H9 (cell line): Measurements from ENCODE around the gene WDR4. TPM values are rescaled to one million over a fixed set of nuclear protein-coding genes. Genes with fewer than 3 reads are reported as not detected.

ENCODE experiments used
- DNase-seq: peaks from one replicate; pipeline ENCODE4 v3.0.0-alpha.2; 2017
- H2AFZ ChIP-seq: one replicate; pipeline ENCODE4 v1.6.1; 2013; ENCODE audit warnings: mild to moderate bottlenecking, low read length, control low read depth, moderate library complexity
- H2AK5ac ChIP-seq: 2 replicates; pipeline ENCODE4 v1.6.1; 2013; ENCODE audit warnings: low read length, control low read depth, mixed read lengths; ENCODE audit not compliant: insufficient read length
- H2BK120ac ChIP-seq: one replicate; pipeline ENCODE4 v1.6.1; 2013; ENCODE audit warnings: low read depth, mild to moderate bottlenecking, low read length, control low read depth, inconsistent platforms; ENCODE audit not compliant: poor library complexity, severe bottlenecking
- H2BK12ac ChIP-seq: 2 replicates; pipeline ENCODE4 v1.6.1; 2013; ENCODE audit warnings: low read length, control low read depth, mixed read lengths, low read depth; ENCODE audit not compliant: insufficient read length
- H2BK15ac ChIP-seq: 2 replicates; pipeline ENCODE4 v1.6.1; 2013; ENCODE audit warnings: low read depth, low read length, control low read depth
- H2BK20ac ChIP-seq: one replicate; pipeline ENCODE4 v1.6.1; 2013; ENCODE audit warnings: low read depth, mild to moderate bottlenecking, low read length, control low read depth, inconsistent platforms; ENCODE audit not compliant: poor library complexity, severe bottlenecking
- H2BK5ac ChIP-seq: 2 replicates; pipeline ENCODE4 v1.6.1; 2013; ENCODE audit warnings: low read length, control low read depth, mixed read lengths; ENCODE audit not compliant: insufficient read length
- H3K14ac ChIP-seq: 2 replicates; pipeline ENCODE4 v1.6.1; 2013; ENCODE audit warnings: low read length, control low read depth; ENCODE audit not compliant: insufficient read depth
- H3K18ac ChIP-seq: 2 replicates; pipeline ENCODE4 v1.6.1; 2013; ENCODE audit warnings: low read depth, mild to moderate bottlenecking, mixed read lengths, low read length, control low read depth; ENCODE audit not compliant: insufficient read length
- H3K23ac ChIP-seq: 2 replicates; pipeline ENCODE4 v1.6.1; 2013; ENCODE audit warnings: low read length, control low read depth, mixed read lengths, low read depth; ENCODE audit not compliant: insufficient read length
- H3K23me2 ChIP-seq: 2 replicates; pipeline ENCODE4 v1.6.1; 2013; ENCODE audit warnings: low read depth, mild to moderate bottlenecking, mixed read lengths, low read length, control low read depth; ENCODE audit not compliant: insufficient read length, poor library complexity, severe bottlenecking
- H3K27ac ChIP-seq: 2 replicates; pipeline ENCODE4 v1.5.1; 2013; ENCODE audit warnings: low read length, control low read depth, mixed read lengths, low read depth; ENCODE audit not compliant: insufficient read length
- H3K27me3 ChIP-seq: 2 replicates; pipeline ENCODE4 v1.6.1; 2013; ENCODE audit warnings: low read length, control low read depth, inconsistent platforms; ENCODE audit not compliant: insufficient read depth
- H3K4ac ChIP-seq: 2 replicates; pipeline ENCODE4 v1.6.1; 2013; ENCODE audit warnings: low read depth, mild to moderate bottlenecking, control low read depth, inconsistent platforms, low read length, moderate library complexity
- H3K4me1 ChIP-seq: 2 replicates; pipeline ENCODE4 v1.6.1; 2013; ENCODE audit warnings: low read length, control low read depth, inconsistent platforms; ENCODE audit not compliant: insufficient read depth
- H3K4me2 ChIP-seq: 2 replicates; pipeline ENCODE4 v1.6.1; 2013; ENCODE audit warnings: low read length, control low read depth, mixed read lengths; ENCODE audit not compliant: insufficient read length, insufficient read depth
- H3K56ac ChIP-seq: 2 replicates; pipeline ENCODE4 v1.6.1; 2013; ENCODE audit warnings: low read depth, mild to moderate bottlenecking, mixed read lengths, low read length, control low read depth; ENCODE audit not compliant: insufficient read length
- H3K79me1 ChIP-seq: 2 replicates; pipeline ENCODE4 v1.6.1; 2013; ENCODE audit warnings: low read depth, mild to moderate bottlenecking, moderate library complexity, low read length, control low read depth, inconsistent platforms; ENCODE audit not compliant: insufficient read depth, poor library complexity, severe bottlenecking
- H3K79me2 ChIP-seq: 2 replicates; pipeline ENCODE4 v1.6.1; 2013; ENCODE audit warnings: low read length, control low read depth, inconsistent platforms; ENCODE audit not compliant: insufficient read depth
- H3K9ac ChIP-seq: 2 replicates; pipeline ENCODE4 v1.6.1; 2013; ENCODE audit warnings: low read length, control low read depth, mixed read lengths; ENCODE audit not compliant: insufficient read length; ENCODE audit errors: extremely low read depth
- H3K9me3 ChIP-seq: one replicate; pipeline ENCODE4 v1.6.1; 2013; ENCODE audit warnings: low read depth, low read length, inconsistent platforms; ENCODE audit not compliant: control insufficient read depth
- H3T11ph ChIP-seq: one replicate; pipeline ENCODE4 v1.6.1; 2013; ENCODE audit warnings: mild to moderate bottlenecking, low read length, control low read depth, inconsistent platforms
- H4K20me1 ChIP-seq: one replicate; pipeline ENCODE4 v1.6.1; 2013; ENCODE audit not compliant: control insufficient read depth, insufficient read length, insufficient read depth
- H4K5ac ChIP-seq: 2 replicates; pipeline ENCODE4 v1.6.1; 2013; ENCODE audit warnings: low read depth, mild to moderate bottlenecking, mixed read lengths, low read length, control low read depth; ENCODE audit not compliant: insufficient read length
- H4K8ac ChIP-seq: replicated peaks from 2 replicates; pipeline ENCODE4 v1.6.1; 2013; ENCODE audit warnings: low read length, control low read depth, mixed read lengths, low read depth; ENCODE audit not compliant: insufficient read length
- H4K91ac ChIP-seq: 2 replicates; pipeline ENCODE4 v1.6.1; 2013; ENCODE audit warnings: low read depth, mild to moderate bottlenecking, moderate library complexity, mixed read lengths, low read length, control low read depth; ENCODE audit not compliant: insufficient read length
- H3K27ac Mint-ChIP-seq, 3 experiments: 2 replicates in 2 of 3; 3 replicates in 1 of 3; pipeline ENCODE4 v1.8.0; 2020 to 2021; ENCODE audit warnings: mixed read lengths in 3 of 3, mild to moderate bottlenecking in 1 of 3, moderate library complexity in 1 of 3
- H3K27me3 Mint-ChIP-seq: 2 replicates; pipeline ENCODE4 v1.8.0; 2021; ENCODE audit warnings: low read depth, mild to moderate bottlenecking, moderate library complexity, mixed read lengths
- H3K36me3 Mint-ChIP-seq, 3 experiments: 2 replicates in 2 of 3; 3 replicates in 1 of 3; pipeline ENCODE4 v1.8.0; 2020 to 2021; ENCODE audit warnings: low read depth in 3 of 3, mixed read lengths in 3 of 3; ENCODE audit not compliant: insufficient read depth in 1 of 3
- H3K4me1 Mint-ChIP-seq, 2 experiments: 2 replicates each; pipeline ENCODE4 v1.8.0; 2020; ENCODE audit warnings: mixed read lengths in 2 of 2
- H3K4me3 Mint-ChIP-seq, 2 experiments: 2 replicates in 1 of 2; 3 replicates in 1 of 2; pipeline ENCODE4 v1.8.0; 2020 to 2021; ENCODE audit warnings: mild to moderate bottlenecking in 2 of 2, mixed read lengths in 2 of 2, moderate library complexity in 1 of 2
- H3K9me3 Mint-ChIP-seq, 2 experiments: 2 replicates in 1 of 2; 3 replicates in 1 of 2; pipeline ENCODE4 v1.8.0; 2020; ENCODE audit warnings: mild to moderate bottlenecking in 2 of 2, mixed read lengths in 2 of 2, moderate library complexity in 1 of 2
- CTCF ChIP-seq: fragments of 200-600 bp; sonication (generic); conservative IDR thresholded peaks from 3 replicates; pipeline ENCODE4 v1.8.0; 2021; ENCODE audit warnings: antibody characterized with exemption, mild to moderate bottlenecking
- WGBS: extraction: QIAGEN DNeasy Blood & Tissue Kit; methylation state at CpG from one replicate; pipeline ENCODE4 v1.1.7; 2013; ENCODE audit warnings: missing lambda C conversion rate, low lambda C conversion rate, mixed read lengths; ENCODE audit not compliant: insufficient read length; ENCODE audit errors: extremely low coverage; 5-methylcytosine and 5-hydroxymethylcytosine counted together
- total RNA-seq: library from RNA; stranded (reverse); gene quantifications from 2 replicates; pipeline ENCODE4 v1.2.1, GENCODE V29; 2021

Gene WDR4
- total RNA-seq, 1 experiment from 2014 or later, result 54.4 TPM

GRCh38 chr21:42858185-42858847, 21.0 kb downstream of the WDR4 start:
- Histone ChIP-seq H3K4me1 (no peaks in the 10 kb centered on the region), H4K20me1 (peaks cover 3% of the 10 kb centered on the region), H3K9me3 (no peaks in the 10 kb centered on the region), H2AK5ac (no peak overlapping the region), H3K4me2 (no peak overlapping the region), H2BK15ac (no peak overlapping the region), H2BK20ac (no peak overlapping the region), H3K79me1 (peaks cover 3% of the 10 kb centered on the region), H3K9ac (no peak overlapping the region), H3K23me2 (no peaks in the 10 kb centered on the region), H2BK120ac (no peak overlapping the region), H4K5ac (no peak overlapping the region), H3K27ac (no peak overlapping the region), H3K79me2 (peaks cover 11% of the 10 kb centered on the region; the same call in 1 of the 2 replicates), H3K14ac (no peak overlapping the region), H2AFZ (no peak overlapping the region), H2BK12ac (no peak overlapping the region), H3K23ac (no peak overlapping the region), H3K56ac (no peak overlapping the region), H4K8ac (no peak overlapping the region), H2BK5ac (no peak overlapping the region), H3K18ac (no peak overlapping the region), H4K91ac (no peak overlapping the region), H3K4ac (no peak overlapping the region), H3K27me3 (no peaks in the 10 kb centered on the region), H3T11ph (no peak overlapping the region)
- DNase-seq, result no peak
- Mint-ChIP-seq H3K36me3 (peaks cover 52 to 89% (median 87%) of the 10 kb centered on the region in 3 experiments; a peak in 6 of 7 replicates), H3K4me3 (no peak overlapping the region), H3K27ac (peak overlapping the region; percentile 37 to 47 (median 41); a peak in 6 of 7 replicates), H3K4me1 (peaks cover 0 to 7% of the 10 kb centered on the region in 2 experiments; a peak in 1 of 4 replicates), H3K9me3 (no peaks in the 10 kb centered on the region), H3K27me3 (no peaks in the 10 kb centered on the region; the same call in 1 of the 2 replicates)
- WGBS, result no CpG with 5 or more reads among the region's 19 CpGs
- no peak for TF ChIP-seq CTCF
